Epithelial cell of esophagus (primary cell): Measurements from ENCODE around the gene GALNT14.

Experiments
- DNase-seq: peaks from one replicate; pipeline ENCODE4 v3.0.0; 2010; ENCODE audit warnings: low read depth
- H3K4me3 ChIP-seq: 2 replicates; pipeline ENCODE4 v1.5.1; 2011; ENCODE audit warnings: mild to moderate bottlenecking, low read length, control low read depth
- TF ChIP-seq, protein P1 (sequence below): IDR thresholded peaks from 2 replicates; pipeline ENCODE4 v1.5.1; 2011; ENCODE audit warnings: low read depth, mild to moderate bottlenecking, low read length, control low read depth, inconsistent platforms; ENCODE audit not compliant: insufficient read depth; ENCODE audit errors: missing control alignments

The GALNT14 gene

DNA sequence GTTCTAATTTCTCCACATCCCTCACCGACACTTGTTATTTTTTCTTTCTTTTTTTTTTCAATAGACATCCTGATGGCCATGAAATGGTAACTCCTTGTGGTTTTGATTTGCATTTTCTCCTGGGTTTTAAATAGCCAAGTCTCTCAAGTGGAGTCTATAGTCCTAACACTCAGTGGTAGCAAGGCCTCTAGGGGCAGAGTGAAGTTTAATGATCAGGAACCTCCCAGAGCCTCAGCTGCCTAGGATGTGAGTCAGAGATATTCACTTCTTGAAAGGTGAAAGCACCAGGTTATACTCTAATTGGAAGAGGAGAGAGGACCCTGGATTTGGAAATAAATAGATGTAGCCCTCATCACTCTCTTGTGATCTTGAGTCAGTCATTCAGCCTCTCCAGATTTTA, 268.3 kb downstream of the GALNT14 start:
- peak; percentile 55 for DNase-seq
- TF ChIP-seq, protein P1, sequence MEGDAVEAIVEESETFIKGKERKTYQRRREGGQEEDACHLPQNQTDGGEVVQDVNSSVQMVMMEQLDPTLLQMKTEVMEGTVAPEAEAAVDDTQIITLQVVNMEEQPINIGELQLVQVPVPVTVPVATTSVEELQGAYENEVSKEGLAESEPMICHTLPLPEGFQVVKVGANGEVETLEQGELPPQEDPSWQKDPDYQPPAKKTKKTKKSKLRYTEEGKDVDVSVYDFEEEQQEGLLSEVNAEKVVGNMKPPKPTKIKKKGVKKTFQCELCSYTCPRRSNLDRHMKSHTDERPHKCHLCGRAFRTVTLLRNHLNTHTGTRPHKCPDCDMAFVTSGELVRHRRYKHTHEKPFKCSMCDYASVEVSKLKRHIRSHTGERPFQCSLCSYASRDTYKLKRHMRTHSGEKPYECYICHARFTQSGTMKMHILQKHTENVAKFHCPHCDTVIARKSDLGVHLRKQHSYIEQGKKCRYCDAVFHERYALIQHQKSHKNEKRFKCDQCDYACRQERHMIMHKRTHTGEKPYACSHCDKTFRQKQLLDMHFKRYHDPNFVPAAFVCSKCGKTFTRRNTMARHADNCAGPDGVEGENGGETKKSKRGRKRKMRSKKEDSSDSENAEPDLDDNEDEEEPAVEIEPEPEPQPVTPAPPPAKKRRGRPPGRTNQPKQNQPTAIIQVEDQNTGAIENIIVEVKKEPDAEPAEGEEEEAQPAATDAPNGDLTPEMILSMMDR: no peak

DNA sequence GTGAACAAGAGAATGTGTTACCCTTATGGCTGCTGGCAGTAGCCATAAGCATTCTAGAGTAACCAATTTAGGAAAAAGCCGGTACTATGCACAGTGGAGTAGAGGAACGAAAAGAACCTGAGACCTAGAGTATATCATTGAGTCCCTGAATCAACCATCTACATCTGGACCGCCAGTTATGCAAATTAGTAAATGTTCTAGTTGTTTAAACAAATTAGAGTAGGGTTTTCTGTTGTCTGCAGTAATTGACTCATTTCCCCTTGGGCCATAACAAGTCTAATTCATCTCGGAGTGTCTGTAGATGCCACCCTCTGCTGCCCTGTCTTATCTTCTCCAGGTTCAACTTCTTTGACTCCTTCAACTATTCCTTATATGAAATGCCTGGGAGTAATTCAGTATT, 270.9 kb downstream of the GALNT14 start:
- DNase-seq: peak; percentile 56
- TF ChIP-seq, protein P1: no peak
- H3K4me3 ChIP-seq: no peak overlapping the region

More for the DNA sequence above, 268.3 kb downstream of the GALNT14 start:
- H3K4me3 ChIP-seq: no peak overlapping the region

DNA sequence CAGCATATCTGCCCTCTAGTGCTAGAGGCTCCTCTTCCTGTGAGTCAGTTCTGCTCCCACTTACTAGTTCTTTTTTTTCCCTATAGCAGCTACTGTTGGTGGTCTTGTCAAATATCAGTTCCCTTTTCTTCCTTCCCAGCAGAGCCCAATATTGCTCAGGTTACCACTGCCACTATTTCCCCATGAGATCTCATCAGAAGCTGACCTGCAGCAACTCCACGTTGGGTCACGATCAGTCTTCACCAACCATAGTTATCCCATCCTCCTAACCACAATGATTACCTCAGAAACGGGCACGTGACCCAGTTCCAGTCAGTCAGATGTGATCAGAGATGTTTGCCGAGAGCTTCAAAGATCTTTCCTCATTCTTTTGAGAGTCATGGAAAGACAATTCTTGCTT, 271.3 kb downstream of the GALNT14 start:
- TF ChIP-seq, protein P1: no peak
- peak; percentile 27 for DNase-seq
- no peak overlapping the region for H3K4me3 ChIP-seq

DNA sequence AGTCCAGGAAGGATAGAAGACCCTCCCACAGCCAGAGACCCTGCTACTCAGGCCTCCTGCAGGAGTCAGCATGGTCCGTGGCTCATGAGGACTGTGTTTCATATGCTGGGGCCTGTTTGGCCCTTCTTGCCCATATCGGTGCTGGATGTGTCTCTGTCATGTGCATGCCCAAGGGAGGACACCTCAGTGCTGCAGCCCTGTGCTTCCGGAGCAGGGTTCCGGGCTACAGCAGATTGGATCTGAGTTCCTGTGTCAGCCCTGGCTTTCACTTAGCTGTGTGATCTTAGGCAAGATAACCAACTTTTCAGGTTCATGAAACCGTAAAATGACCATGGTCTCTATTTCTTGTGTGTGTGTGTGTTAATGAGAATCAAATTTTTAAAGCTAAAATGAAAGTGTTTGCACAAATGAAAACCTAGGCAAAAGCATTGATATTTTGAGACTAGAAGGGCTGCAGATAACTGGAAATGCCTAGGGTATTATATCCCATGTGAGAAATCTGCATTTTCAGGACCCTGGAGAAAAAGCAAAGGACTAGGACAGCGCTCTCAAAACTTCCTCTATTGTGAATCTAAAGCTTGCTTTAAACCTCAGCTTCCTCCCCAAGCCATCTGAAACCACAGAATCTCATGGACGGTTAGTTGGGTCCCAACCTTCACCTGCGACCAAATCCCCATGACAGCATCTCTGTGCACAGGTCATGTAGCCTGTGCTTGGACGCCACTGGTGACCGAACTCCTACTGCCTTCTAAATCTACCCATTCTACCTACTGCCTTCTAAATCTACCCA, 272.2 kb downstream of the GALNT14 start:
- TF ChIP-seq, protein P1: no peak
- no peak overlapping the region for H3K4me3 ChIP-seq
- DNase-seq: no peak

DNA sequence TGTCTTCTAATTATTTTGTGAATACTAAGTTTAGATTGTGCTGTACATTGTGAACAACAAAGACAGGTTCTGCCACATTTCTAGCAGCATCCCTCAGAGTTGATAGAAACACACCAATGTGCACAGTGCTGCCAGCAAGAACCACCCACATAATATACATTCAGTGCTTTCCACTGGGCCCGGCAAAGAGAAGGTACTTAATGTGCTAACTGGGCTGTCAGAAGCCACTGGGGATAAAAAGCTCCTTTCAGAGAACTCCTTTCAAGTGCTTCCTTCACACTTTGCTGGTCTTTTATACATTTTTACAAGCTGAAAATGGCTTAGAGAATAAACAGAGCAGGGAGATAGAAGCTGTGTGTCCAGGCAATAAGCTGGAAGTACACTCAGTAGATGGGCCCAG, 273.0 kb downstream of the GALNT14 start:
- peak; percentile 21 for DNase-seq
- H3K4me3 ChIP-seq: no peak overlapping the region
- TF ChIP-seq, protein P1: no peak

DNA sequence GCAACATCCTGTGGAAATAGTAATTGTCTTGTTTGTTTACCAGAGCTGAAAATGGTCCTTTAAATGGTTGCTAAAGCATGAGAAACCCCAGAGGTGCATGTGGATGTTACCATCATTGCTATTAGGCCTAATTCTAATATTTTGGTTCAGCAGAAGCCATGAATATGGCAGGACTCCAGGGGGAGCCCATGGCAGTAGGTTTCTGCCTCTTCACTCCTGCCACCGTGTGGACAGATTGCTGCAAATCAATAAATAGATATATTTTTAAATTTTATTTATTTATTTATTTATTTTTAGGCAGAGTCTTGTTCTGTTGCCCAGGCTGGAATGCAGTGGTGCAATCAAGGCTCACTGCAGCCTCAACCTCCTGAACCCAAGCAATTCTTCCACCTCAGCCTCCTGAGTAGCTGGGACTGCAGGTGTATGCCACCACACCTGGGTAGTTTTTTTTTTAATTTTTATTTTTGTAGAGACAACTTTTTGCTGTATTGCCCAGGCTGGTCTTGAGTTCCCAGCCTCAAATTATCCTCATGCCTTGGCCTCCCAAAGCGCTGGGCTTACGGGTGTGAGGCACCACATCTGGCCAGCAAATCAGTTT, 276.1 kb downstream of the GALNT14 start:
- TF ChIP-seq, protein P1: peak; percentile 84
- peak; percentile 83 for DNase-seq
- no peak overlapping the region for H3K4me3 ChIP-seq
